Kidney glomerular epithelial cell (primary cell): ENCODE measurements around the gene TARS1.
A peak's percentile ranks its signal among the peaks of the same experiment; 100 is the strongest.
"Not testable (repeated sequence)": the region's sequence is repeated elsewhere in the genome, so short reads cannot be mapped to it uniquely, and the experiment has no call there.

ENCODE experiments used
- DNase-seq: peaks from one replicate; lab custom pipeline; 2025; lab: John Stamatoyannopoulos, UW

The TARS1 gene

GRCh38 chr5:33488558-33489355, 48.0 kb downstream of the TARS1 start:
- no peak for DNase-seq

GRCh38 chr5:33489481-33490067, 48.8 kb downstream of the TARS1 start:
- DNase-seq, result no peak

- no peak for DNase-seq
These were observed 49.4 kb downstream of the TARS1 start for GRCh38 chr5:33490071-33490665.

GRCh38 chr5:33491941-33492340, 51.2 kb downstream of the TARS1 start:
- peak; percentile 73 for DNase-seq

- no peak for DNase-seq
These were observed 53.7 kb downstream of the TARS1 start for GRCh38 chr5:33494466-33494865.

- DNase-seq, result no peak
These were observed 60.5 kb downstream of the TARS1 start for GRCh38 chr5:33501260-33501659.

- DNase-seq, result no peak
These were observed 61.1 kb downstream of the TARS1 start for GRCh38 chr5:33501899-33502298.

- no peak for DNase-seq
These were observed 63.8 kb downstream of the TARS1 start for GRCh38 chr5:33504570-33504969.

GRCh38 chr5:33507426-33507825, 66.7 kb downstream of the TARS1 start:
- DNase-seq, result no peak

GRCh38 chr5:33509036-33509435, 68.3 kb downstream of the TARS1 start:
- DNase-seq, result no peak

GRCh38 chr5:33513462-33514185, 72.9 kb downstream of the TARS1 start:
- DNase-seq, result no peak

GRCh38 chr5:33515366-33515765, 74.6 kb downstream of the TARS1 start:
- DNase-seq, result not testable (repeated sequence)

- DNase-seq, result no peak
These were observed 75.7 kb downstream of the TARS1 start for GRCh38 chr5:33516421-33516820.
